Neural progenitor cell (in vitro differentiated cells): ENCODE measurements around the gene FBXL5. TPM values are rescaled to one million over a fixed set of nuclear protein-coding genes. Genes with fewer than 3 reads are reported as not detected.

Experiments used
- DNase-seq: peaks from one replicate; pipeline ENCODE4 v3.0.0-alpha.2; 2016; ENCODE audit warnings: low spot score
- H2AFZ ChIP-seq: fragments of 200-600 bp; sonication (generic); replicated peaks from 2 replicates; pipeline ENCODE4 v1.6.1; 2016; ENCODE audit warnings: antibody characterized with exemption
- H3F3A ChIP-seq: fragments of 200-600 bp; sonication (generic); 2 replicates; pipeline ENCODE4 v1.6.1; 2016; ENCODE audit warnings: antibody characterized with exemption, low read depth
- H3K27ac ChIP-seq: fragments of 200-600 bp; sonication (generic); 2 replicates; pipeline ENCODE4 v1.5.1; 2016; ENCODE audit warnings: mild to moderate bottlenecking
- H3K27me3 ChIP-seq: fragments of 200-600 bp; sonication (generic); 2 replicates; pipeline ENCODE4 v1.6.1; 2016; ENCODE audit warnings: mild to moderate bottlenecking, moderate library complexity
- H3K36me3 ChIP-seq: fragments of 200-600 bp; sonication (generic); 2 replicates; pipeline ENCODE4 v1.5.1; 2016
- H3K4me1 ChIP-seq: fragments of 200-600 bp; sonication (generic); 2 replicates; pipeline ENCODE4 v1.6.1; 2016; ENCODE audit warnings: mixed run types
- H3K4me2 ChIP-seq: fragments of 200-600 bp; sonication (generic); 2 replicates; pipeline ENCODE4 v1.6.1; 2016
- H3K4me3 ChIP-seq: fragments of 200-600 bp; sonication (generic); 2 replicates; pipeline ENCODE4 v1.5.1; 2016
- H3K79me2 ChIP-seq: fragments of 200-600 bp; sonication (generic); 2 replicates; pipeline ENCODE4 v1.6.1; 2016; ENCODE audit warnings: low read depth
- H3K9ac ChIP-seq: fragments of 200-600 bp; sonication (generic); 2 replicates; pipeline ENCODE4 v1.6.1; 2016
- H3K9me3 ChIP-seq: fragments of 200-600 bp; sonication (generic); 2 replicates; pipeline ENCODE4 v1.5.1; 2016; ENCODE audit warnings: low read depth
- H4K20me1 ChIP-seq: fragments of 200-600 bp; sonication (generic); 2 replicates; pipeline ENCODE4 v1.6.1; 2016; ENCODE audit warnings: low read depth
- H3K27ac Mint-ChIP-seq: 3 replicates; pipeline ENCODE4 v1.8.0; 2021; ENCODE audit warnings: mixed read lengths
- H3K27me3 Mint-ChIP-seq: 2 replicates; pipeline ENCODE4 v1.8.0; 2022; ENCODE audit warnings: low read depth, mild to moderate bottlenecking, inconsistent platforms, moderate library complexity, mixed read lengths; ENCODE audit not compliant: insufficient read depth
- H3K36me3 Mint-ChIP-seq: 3 replicates; pipeline ENCODE4 v1.8.0; 2021; ENCODE audit warnings: mixed read lengths
- H3K4me1 Mint-ChIP-seq: 3 replicates; pipeline ENCODE4 v1.8.0; 2021; ENCODE audit warnings: mixed read lengths
- H3K4me3 Mint-ChIP-seq: 3 replicates; pipeline ENCODE4 v1.8.0; 2021; ENCODE audit warnings: mild to moderate bottlenecking, moderate library complexity, mixed read lengths
- H3K9me3 Mint-ChIP-seq: 3 replicates; pipeline ENCODE4 v1.8.0; 2020; ENCODE audit warnings: mixed read lengths
- EZH2 ChIP-seq: fragments of 200-600 bp; sonication (generic); IDR thresholded peaks from 2 replicates; pipeline ENCODE4 v1.6.1; 2017; ENCODE audit warnings: antibody characterized with exemption, mild to moderate bottlenecking, moderate library complexity
- EZH2phosphoT487 ChIP-seq: fragments of 200-600 bp; sonication (generic); IDR thresholded peaks from 2 replicates; pipeline ENCODE4 v1.6.1; 2017; ENCODE audit warnings: antibody characterized with exemption
- total RNA-seq: library from RNA; depleted of rRNA; stranded (reverse); fragments of >200 nt; gene quantifications from 2 replicates; pipeline ENCODE4 v1.2.3, GENCODE V29; 2015; ENCODE audit warnings: low replicate concordance
- TF ChIP-seq, protein P1 (sequence below): fragments of 200-600 bp; sonication (generic); IDR thresholded peaks from 2 replicates; pipeline ENCODE4 v1.5.1; 2017; ENCODE audit warnings: antibody characterized with exemption, mild to moderate bottlenecking

FBXL5 gene
- total RNA-seq, 1 donor from 2014 or later: 87.9 TPM

GRCh38 chr4:15667006-15667405, 11.8 kb upstream of the FBXL5 start:
- Histone ChIP-seq H3K27ac (no peak overlapping the region), H3K79me2 (peaks cover 51% of the 10 kb centered on the region), H4K20me1 (no peaks in the 10 kb centered on the region), H3K4me1 (no peaks in the 10 kb centered on the region), H3K4me3 (no peak overlapping the region), H2AFZ (no peak overlapping the region), H3K27me3 (no peaks in the 10 kb centered on the region), H3K4me2 (no peak overlapping the region), H3K9ac (no peak overlapping the region), H3K36me3 (peaks cover 9% of the 10 kb centered on the region), H3F3A (no peaks in the 10 kb centered on the region), H3K9me3 (no peaks in the 10 kb centered on the region)
- Mint-ChIP-seq H3K27ac (no peak overlapping the region), H3K27me3 (no peaks in the 10 kb centered on the region), H3K36me3 (peaks cover 16% of the 10 kb centered on the region), H3K9me3 (no peaks in the 10 kb centered on the region), H3K4me1 (no peaks in the 10 kb centered on the region), H3K4me3 (no peak overlapping the region)
- TF ChIP-seq EZH2phosphoT487: no peak
- TF ChIP-seq EZH2: no peak
- TF ChIP-seq, protein P1, sequence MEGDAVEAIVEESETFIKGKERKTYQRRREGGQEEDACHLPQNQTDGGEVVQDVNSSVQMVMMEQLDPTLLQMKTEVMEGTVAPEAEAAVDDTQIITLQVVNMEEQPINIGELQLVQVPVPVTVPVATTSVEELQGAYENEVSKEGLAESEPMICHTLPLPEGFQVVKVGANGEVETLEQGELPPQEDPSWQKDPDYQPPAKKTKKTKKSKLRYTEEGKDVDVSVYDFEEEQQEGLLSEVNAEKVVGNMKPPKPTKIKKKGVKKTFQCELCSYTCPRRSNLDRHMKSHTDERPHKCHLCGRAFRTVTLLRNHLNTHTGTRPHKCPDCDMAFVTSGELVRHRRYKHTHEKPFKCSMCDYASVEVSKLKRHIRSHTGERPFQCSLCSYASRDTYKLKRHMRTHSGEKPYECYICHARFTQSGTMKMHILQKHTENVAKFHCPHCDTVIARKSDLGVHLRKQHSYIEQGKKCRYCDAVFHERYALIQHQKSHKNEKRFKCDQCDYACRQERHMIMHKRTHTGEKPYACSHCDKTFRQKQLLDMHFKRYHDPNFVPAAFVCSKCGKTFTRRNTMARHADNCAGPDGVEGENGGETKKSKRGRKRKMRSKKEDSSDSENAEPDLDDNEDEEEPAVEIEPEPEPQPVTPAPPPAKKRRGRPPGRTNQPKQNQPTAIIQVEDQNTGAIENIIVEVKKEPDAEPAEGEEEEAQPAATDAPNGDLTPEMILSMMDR: no peak
- no peak for DNase-seq

DNA sequence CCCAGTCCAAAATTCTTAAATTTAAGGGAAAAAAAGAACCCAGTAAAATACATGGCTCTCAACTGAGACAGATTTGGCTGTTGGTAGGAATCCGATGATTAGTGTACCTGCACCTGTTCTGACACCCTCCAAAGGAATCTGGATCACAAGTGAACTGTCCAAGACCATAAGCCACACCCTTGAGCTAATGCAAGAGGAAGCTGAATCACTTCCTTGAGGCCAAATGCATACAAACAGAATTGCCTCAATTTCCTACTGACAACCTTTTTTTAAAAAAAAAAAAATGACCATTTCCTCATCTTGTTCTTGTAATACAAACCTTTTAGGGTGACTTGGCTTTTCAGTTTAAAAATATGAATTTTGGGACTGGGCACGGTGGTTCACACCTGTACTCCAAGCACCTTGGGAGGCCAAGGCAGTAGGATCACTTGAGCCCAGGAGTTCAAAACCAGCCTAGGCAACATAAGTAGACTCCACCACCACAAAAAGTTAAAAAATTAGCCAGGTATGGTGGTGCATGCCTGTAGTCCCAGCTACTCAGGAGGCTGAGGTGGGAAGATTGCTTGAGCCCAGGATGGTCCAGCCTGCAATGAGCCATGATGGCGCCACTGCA, 10.7 kb upstream of the FBXL5 start:
- DNase-seq: no peak
- no peak overlapping the region for H3K4me3 Mint-ChIP-seq
- TF ChIP-seq, protein P1: no peak
- TF ChIP-seq EZH2phosphoT487: no peak
- TF ChIP-seq EZH2: no peak
- H3K9ac ChIP-seq: no peak overlapping the region
- H3K4me2 ChIP-seq: no peak overlapping the region
- no peak overlapping the region for H3K27ac ChIP-seq
- peaks cover 40% of the 10 kb centered on the region for H3K79me2 ChIP-seq
- no peaks in the 10 kb centered on the region for H3F3A ChIP-seq
- H3K27me3 Mint-ChIP-seq: no peaks in the 10 kb centered on the region
- no peaks in the 10 kb centered on the region for H3K27me3 ChIP-seq
- H3K4me1 ChIP-seq: no peaks in the 10 kb centered on the region
- H2AFZ ChIP-seq: no peak overlapping the region
- H3K4me1 Mint-ChIP-seq: no peaks in the 10 kb centered on the region
- no peaks in the 10 kb centered on the region for H3K9me3 ChIP-seq
- no peak overlapping the region for H3K27ac Mint-ChIP-seq
- H3K36me3 Mint-ChIP-seq: peaks cover 9% of the 10 kb centered on the region
- no peak overlapping the region for H3K4me3 ChIP-seq
- H3K9me3 Mint-ChIP-seq: no peaks in the 10 kb centered on the region
- no peaks in the 10 kb centered on the region for H4K20me1 ChIP-seq
- peaks cover 9% of the 10 kb centered on the region for H3K36me3 ChIP-seq

DNA sequence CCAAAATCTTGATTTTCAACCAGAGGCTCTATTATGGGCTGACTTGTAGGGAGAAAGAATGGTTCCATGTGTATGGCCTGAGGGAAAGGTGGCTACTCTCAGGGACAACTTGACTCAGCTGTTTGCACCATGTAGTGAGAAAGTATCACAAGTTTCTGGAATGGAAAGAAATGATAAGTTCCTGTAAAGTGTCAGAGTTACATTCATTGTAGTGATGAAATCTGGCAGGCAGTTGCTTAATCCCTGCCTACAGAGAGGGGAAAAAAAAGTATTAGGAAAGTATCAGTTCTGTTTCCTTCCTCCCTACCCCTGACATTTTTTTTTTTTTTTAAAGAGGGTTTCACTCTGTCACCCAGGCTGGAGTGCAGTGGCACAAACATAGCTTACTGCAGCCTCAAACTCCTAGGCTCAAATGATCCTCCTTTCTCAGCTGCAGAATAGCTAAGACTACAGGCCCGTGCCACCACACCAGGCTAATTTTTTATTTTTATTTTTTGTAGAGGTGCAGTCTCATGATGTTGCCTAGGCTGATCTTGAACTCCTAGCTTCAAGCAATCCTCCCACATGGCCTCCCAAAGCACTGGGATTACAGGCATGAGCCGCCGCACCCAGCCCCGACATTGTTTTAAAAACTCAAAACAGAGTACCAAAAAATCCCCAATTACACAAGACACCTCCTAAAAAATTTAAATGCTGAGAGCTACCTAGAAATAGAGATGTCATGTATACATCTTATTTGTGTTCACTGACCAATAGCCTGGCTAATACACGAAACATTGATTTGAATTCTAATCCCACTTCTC, 4.8 kb upstream of the FBXL5 start:
- Mint-ChIP-seq H3K27me3 (peaks cover 5% of the 10 kb centered on the region), H3K27ac (no peak overlapping the region), H3K36me3 (no peaks in the 10 kb centered on the region), H3K9me3 (no peaks in the 10 kb centered on the region), H3K4me3 (no peak overlapping the region), H3K4me1 (peaks cover 7% of the 10 kb centered on the region)
- Histone ChIP-seq H3K4me2 (no peak overlapping the region), H2AFZ (no peak overlapping the region), H3K79me2 (no peaks in the 10 kb centered on the region), H3K4me1 (no peaks in the 10 kb centered on the region), H3K27me3 (no peaks in the 10 kb centered on the region), H3K9me3 (no peaks in the 10 kb centered on the region), H3K4me3 (no peak overlapping the region), H3K9ac (no peak overlapping the region), H4K20me1 (no peaks in the 10 kb centered on the region), H3K27ac (no peak overlapping the region), H3K36me3 (no peaks in the 10 kb centered on the region), H3F3A (peaks cover 24% of the 10 kb centered on the region)
- DNase-seq: no peak
- TF ChIP-seq, protein P1: no peak
- TF ChIP-seq EZH2phosphoT487: no peak
- TF ChIP-seq EZH2: no peak
